T47D (cell line): ENCODE results near the gene NT5C1B.

Experiments used
- DNase-seq, 2 experiments: peaks; one replicate each; pipeline versions ENCODE4 v3.0.0 to v3.0.0-alpha.2; 2011 to 2012; ENCODE audit warnings: low read depth in 1 of 2, low spot score in 1 of 2
- JUND ChIP-seq: IDR thresholded peaks from 2 replicates; pipeline ENCODE4 v1.6.1; 2012; ENCODE audit warnings: low read depth
- in situ Hi-C: cut with HindIII; loops from 2 replicates; pipeline ENCODE4 v1.10.0; 2016; ENCODE audit warnings: low sequenced_read_pairs, low pct_unique_long_range_greater_than_20kb

The NT5C1B gene

GRCh38 chr2:18612133-18612532, 22.8 kb upstream of the NT5C1B start:
- TF ChIP-seq JUND = no peak
- no peak for DNase-seq
- in situ Hi-C loops = no loop called here

- no peak for TF ChIP-seq JUND
- in situ Hi-C loops = no loop called here
- no peak for DNase-seq
Observed at GRCh38 chr2:18611604-18612003, 22.2 kb upstream of the NT5C1B start.

- DNase-seq = no peak
- no peak for TF ChIP-seq JUND
- in situ Hi-C loops = no loop called here
Observed at GRCh38 chr2:18611184-18611583, 21.8 kb upstream of the NT5C1B start.

- in situ Hi-C loops = no loop called here
- TF ChIP-seq JUND = no peak
Observed at GRCh38 chr2:18610651-18611050, 21.3 kb upstream of the NT5C1B start.

GRCh38 chr2:18610090-18610489, 20.7 kb upstream of the NT5C1B start:
- no peak for TF ChIP-seq JUND
- DNase-seq = no peak
- in situ Hi-C loops = no loop called here

More at GRCh38 chr2:18610651-18611050, 21.3 kb upstream of the NT5C1B start:
- no peak for DNase-seq

GRCh38 chr2:18605115-18605514, 15.7 kb upstream of the NT5C1B start:
- DNase-seq = no peak
- no peak for TF ChIP-seq JUND
- in situ Hi-C loops = no loop called here

- no peak for DNase-seq
- no peak for TF ChIP-seq JUND
- in situ Hi-C loops = no loop called here
Observed at GRCh38 chr2:18604531-18604885, 15.1 kb upstream of the NT5C1B start.

GRCh38 chr2:18603854-18604530, 14.6 kb upstream of the NT5C1B start:
- in situ Hi-C loops = no loop called here
- no peak for TF ChIP-seq JUND
- no peak for DNase-seq

GRCh38 chr2:18602298-18602697, 12.9 kb upstream of the NT5C1B start:
- no peak for DNase-seq
- TF ChIP-seq JUND = no peak
- in situ Hi-C loops = no loop called here

- in situ Hi-C loops = no loop called here
- DNase-seq = no peak
- no peak for TF ChIP-seq JUND
Observed at GRCh38 chr2:18600255-18600613, 10.9 kb upstream of the NT5C1B start.

GRCh38 chr2:18599509-18600254, 10.3 kb upstream of the NT5C1B start:
- TF ChIP-seq JUND = no peak
- in situ Hi-C loops = no loop called here
- no peak for DNase-seq

- TF ChIP-seq JUND = no peak
- in situ Hi-C loops = no loop called here
- DNase-seq = no peak
Observed at GRCh38 chr2:18598848-18599484, 9.6 kb upstream of the NT5C1B start.

- no peak for TF ChIP-seq JUND
- no peak for DNase-seq
- in situ Hi-C loops = no loop called here
Observed at GRCh38 chr2:18597618-18598017, 8.2 kb upstream of the NT5C1B start.
